Caco-2 (cell line): ENCODE measurements around the gene ADGRL4. TPM values are rescaled to one million over a fixed set of nuclear protein-coding genes. Genes with fewer than 3 reads are reported as not detected.

Experiments
- BruUV-seq: library from RNA; stranded (reverse); fragments of 400-500 nt; replicated peaks from 2 replicates; lab custom pipeline; 2021; lab: Mats Ljungman, UMichigan
- CTCF ChIA-PET: fragments of 300-600 bp; sonication (Branson Sonifier 250); formaldehyde crosslinking; loops from one replicate; lab custom pipeline; 2022; ENCODE audit warnings: antibody characterized with exemption; lab: Charles Lee
- POLR2A ChIA-PET: fragments of 300-600 bp; sonication (Branson Sonifier 250); formaldehyde crosslinking; loops from one replicate; lab custom pipeline; 2022; ENCODE audit warnings: antibody characterized with exemption; lab: Charles Lee
- DNase-seq, 2 experiments: peaks; one replicate each; pipeline versions ENCODE4 v3.0.0 to v3.0.0-alpha.2; 2020 to 2022
- H3K27me3 ChIP-seq: replicated peaks from 2 replicates; pipeline ENCODE4 v1.6.0; 2011; ENCODE audit warnings: low read length; ENCODE audit not compliant: control insufficient read depth, insufficient read depth
- H3K36me3 ChIP-seq: 2 replicates; pipeline ENCODE4 v1.5.1; 2011; ENCODE audit warnings: low read length; ENCODE audit not compliant: control insufficient read depth, insufficient read depth
- H3K4me1 ChIP-seq: fragments of 250-450 bp; sonication (Bioruptor Pico); 2 replicates; pipeline ENCODE4 v1.5.1; 2020; ENCODE audit warnings: mild to moderate bottlenecking
- H3K4me3 ChIP-seq: 2 replicates; pipeline ENCODE4 v1.5.1; 2011; ENCODE audit warnings: low read depth, mild to moderate bottlenecking, control low read depth, low read length
- H3K9me3 ChIP-seq: fragments of 250-450 bp; sonication (Bioruptor Pico); 2 replicates; pipeline ENCODE4 v1.5.1; 2020; ENCODE audit warnings: mild to moderate bottlenecking, moderate library complexity
- H3K27ac Mint-ChIP-seq: one replicate; pipeline ENCODE4 v1.8.0; 2022; ENCODE audit warnings: mixed read lengths; ENCODE audit not compliant: unreplicated experiment
- H3K27me3 Mint-ChIP-seq: one replicate; pipeline ENCODE4 v1.8.0; 2022; ENCODE audit warnings: mixed read lengths; ENCODE audit not compliant: insufficient read depth, unreplicated experiment
- H3K36me3 Mint-ChIP-seq: one replicate; pipeline ENCODE4 v1.8.0; 2022; ENCODE audit warnings: mild to moderate bottlenecking, mixed read lengths; ENCODE audit not compliant: insufficient read depth, unreplicated experiment
- H3K4me1 Mint-ChIP-seq: one replicate; pipeline ENCODE4 v1.8.0; 2022; ENCODE audit warnings: low read depth, mixed read lengths; ENCODE audit not compliant: unreplicated experiment
- H3K4me3 Mint-ChIP-seq: one replicate; pipeline ENCODE4 v1.8.0; 2022; ENCODE audit warnings: mild to moderate bottlenecking, moderate library complexity, mixed read lengths; ENCODE audit not compliant: unreplicated experiment
- H3K9me3 Mint-ChIP-seq: one replicate; pipeline ENCODE4 v1.8.0; 2022; ENCODE audit warnings: mixed read lengths; ENCODE audit not compliant: unreplicated experiment
- intact Hi-C: fragments of 100-400 bp; cut with micrococcal nuclease; formaldehyde crosslinking; loops from one replicate; pipeline ENCODE4 v1.10.0; 2022; ENCODE audit not compliant: unreplicated experiment
- total RNA-seq: library from RNA; stranded (reverse); gene quantifications from 2 replicates; pipeline ENCODE4 v1.2.3, GENCODE V29; 2022
- TF ChIP-seq, protein P1 (sequence below), 2 experiments: fragments of 200-600 bp in 1 of 2; IDR thresholded peaks; 1 replicate in 1 of 2; 2 replicates in 1 of 2; pipeline versions ENCODE4 v1.5.1 to v1.8.0; 2011 to 2022; ENCODE audit warnings: antibody characterized with exemption in 1 of 2, control low read depth in 1 of 2, inconsistent platforms in 1 of 2, low read depth in 1 of 2, low read length in 1 of 2, mild to moderate bottlenecking in 1 of 2, moderate library complexity in 1 of 2; ENCODE audit not compliant: insufficient read depth in 1 of 2, severe bottlenecking in 1 of 2, unreplicated experiment in 1 of 2

Gene ADGRL4
- total RNA-seq, 1 experiment from 2014 or later: not detected

DNA sequence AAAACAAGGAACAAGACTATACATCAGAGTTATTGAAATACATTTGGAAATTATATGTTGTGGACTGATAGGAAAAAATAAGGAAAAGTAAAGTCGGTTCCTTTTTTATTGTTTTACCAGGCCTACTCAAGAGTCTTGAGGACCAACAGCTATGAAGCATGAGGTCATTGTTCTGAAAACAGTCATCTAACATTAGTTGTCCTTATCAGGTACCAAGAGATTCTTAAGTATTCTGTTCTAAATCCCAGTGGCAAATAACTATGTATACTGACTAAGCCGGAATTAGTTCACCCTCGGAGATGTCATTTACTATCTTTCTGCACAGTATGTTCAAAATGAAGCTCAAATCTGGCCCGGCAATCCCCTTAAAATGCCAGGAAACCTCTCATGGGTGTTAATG, 585 bp downstream of the ADGRL4 start:
- Histone ChIP-seq H3K27me3 (no peaks in the 10 kb centered on the region), H3K9me3 (no peaks in the 10 kb centered on the region), H3K4me3 (no peak overlapping the region), H3K4me1 (no peaks in the 10 kb centered on the region), H3K36me3 (no peaks in the 10 kb centered on the region)
- BruUV-seq: no TSS peak
- Mint-ChIP-seq H3K27me3 (peaks cover under 1% of the 10 kb centered on the region), H3K9me3 (no peaks in the 10 kb centered on the region), H3K36me3 (no peaks in the 10 kb centered on the region), H3K27ac (no peak overlapping the region), H3K4me3 (no peak overlapping the region), H3K4me1 (no peaks in the 10 kb centered on the region)
- ChIA-PET CTCF (no interaction called here), POLR2A (no interaction called here)
- TF ChIP-seq, protein P1, sequence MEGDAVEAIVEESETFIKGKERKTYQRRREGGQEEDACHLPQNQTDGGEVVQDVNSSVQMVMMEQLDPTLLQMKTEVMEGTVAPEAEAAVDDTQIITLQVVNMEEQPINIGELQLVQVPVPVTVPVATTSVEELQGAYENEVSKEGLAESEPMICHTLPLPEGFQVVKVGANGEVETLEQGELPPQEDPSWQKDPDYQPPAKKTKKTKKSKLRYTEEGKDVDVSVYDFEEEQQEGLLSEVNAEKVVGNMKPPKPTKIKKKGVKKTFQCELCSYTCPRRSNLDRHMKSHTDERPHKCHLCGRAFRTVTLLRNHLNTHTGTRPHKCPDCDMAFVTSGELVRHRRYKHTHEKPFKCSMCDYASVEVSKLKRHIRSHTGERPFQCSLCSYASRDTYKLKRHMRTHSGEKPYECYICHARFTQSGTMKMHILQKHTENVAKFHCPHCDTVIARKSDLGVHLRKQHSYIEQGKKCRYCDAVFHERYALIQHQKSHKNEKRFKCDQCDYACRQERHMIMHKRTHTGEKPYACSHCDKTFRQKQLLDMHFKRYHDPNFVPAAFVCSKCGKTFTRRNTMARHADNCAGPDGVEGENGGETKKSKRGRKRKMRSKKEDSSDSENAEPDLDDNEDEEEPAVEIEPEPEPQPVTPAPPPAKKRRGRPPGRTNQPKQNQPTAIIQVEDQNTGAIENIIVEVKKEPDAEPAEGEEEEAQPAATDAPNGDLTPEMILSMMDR (IDR thresholded peaks at IDR 0.05; ENCODE audit: insufficient read depth in 1 of 2, low read depth in 1 of 2, low read length in 1 of 2, severe bottlenecking in 1 of 2, unreplicated experiment in 1 of 2): no peak
- no peak for DNase-seq
- intact Hi-C loops: no loop called here

DNA sequence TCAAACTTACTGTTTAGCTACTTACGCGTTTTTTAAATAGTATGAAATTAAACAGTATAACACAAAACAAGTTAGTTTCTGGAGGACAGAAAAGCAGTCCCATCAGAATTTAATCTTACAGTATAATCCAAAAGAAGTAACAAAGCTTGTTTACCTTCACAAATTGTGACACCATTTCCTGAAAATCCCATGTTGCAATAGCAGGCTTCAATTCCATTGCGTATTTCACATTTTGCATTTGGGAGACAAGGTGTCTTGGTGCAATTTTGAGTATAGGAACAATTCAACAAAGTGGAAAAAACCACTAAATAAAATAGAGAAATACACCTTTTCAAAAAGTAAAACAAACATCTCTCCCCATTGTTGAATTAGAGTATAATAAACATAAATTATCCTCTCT, 1.6 kb downstream of the ADGRL4 start:
- no peak for DNase-seq
- H3K9me3 Mint-ChIP-seq: no peaks in the 10 kb centered on the region
- H3K4me3 ChIP-seq: no peak overlapping the region
- H3K9me3 ChIP-seq: no peaks in the 10 kb centered on the region
- intact Hi-C loops: no loop called here
- H3K4me3 Mint-ChIP-seq: no peak overlapping the region
- H3K36me3 ChIP-seq: no peaks in the 10 kb centered on the region
- no peaks in the 10 kb centered on the region for H3K4me1 Mint-ChIP-seq
- no peaks in the 10 kb centered on the region for H3K4me1 ChIP-seq
- no TSS peak for BruUV-seq
- no peak overlapping the region for H3K27ac Mint-ChIP-seq
- peaks cover 2% of the 10 kb centered on the region for H3K27me3 Mint-ChIP-seq
- ChIA-PET CTCF (no interaction called here), POLR2A (no interaction called here)
- H3K27me3 ChIP-seq: no peaks in the 10 kb centered on the region
- TF ChIP-seq, protein P1 (IDR thresholded peaks at IDR 0.05; ENCODE audit: insufficient read depth in 1 of 2, low read depth in 1 of 2, low read length in 1 of 2, severe bottlenecking in 1 of 2, unreplicated experiment in 1 of 2): no peak
- no peaks in the 10 kb centered on the region for H3K36me3 Mint-ChIP-seq

DNA sequence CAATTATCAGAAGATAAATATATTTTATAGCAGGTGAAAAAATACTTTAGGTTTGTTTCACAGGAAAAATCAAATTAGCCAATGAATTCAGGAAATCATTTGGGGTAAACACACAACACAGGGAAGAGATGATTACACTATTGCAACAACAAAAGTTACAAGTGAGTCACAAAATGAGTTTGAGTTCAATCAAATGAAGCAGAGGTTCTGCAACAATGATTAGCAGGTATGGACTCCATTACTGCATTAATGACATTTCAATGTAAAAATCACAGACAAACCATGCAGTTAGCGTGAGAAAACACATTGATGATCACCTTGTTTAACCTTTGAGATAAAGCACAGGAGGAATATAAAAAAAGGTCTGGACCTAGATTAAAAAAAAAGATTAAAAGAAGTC, 9.7 kb downstream of the ADGRL4 start:
- CTCF ChIA-PET: no interaction called here
- Histone ChIP-seq H3K4me3 (no peak overlapping the region), H3K9me3 (no peaks in the 10 kb centered on the region), H3K4me1 (no peaks in the 10 kb centered on the region), H3K27me3 (no peaks in the 10 kb centered on the region), H3K36me3 (no peaks in the 10 kb centered on the region)
- Mint-ChIP-seq H3K4me1 (no peaks in the 10 kb centered on the region), H3K4me3 (no peak overlapping the region), H3K27ac (no peak overlapping the region), H3K27me3 (peaks cover 6% of the 10 kb centered on the region), H3K36me3 (no peaks in the 10 kb centered on the region), H3K9me3 (no peaks in the 10 kb centered on the region)
- no peak for DNase-seq
- POLR2A ChIA-PET: no interaction called here
- TF ChIP-seq, protein P1 (IDR thresholded peaks at IDR 0.05; ENCODE audit: insufficient read depth in 1 of 2, low read depth in 1 of 2, low read length in 1 of 2, severe bottlenecking in 1 of 2, unreplicated experiment in 1 of 2): no peak
- BruUV-seq: no TSS peak
- intact Hi-C loops: no loop called here
